ENCODE data around the gene FOXE1.

FOXE1 gene

GRCh38 chr9:97853056-97853843, at the start of gene FOXE1:
Gene FOXE1 (plus strand): TSS chr9:97853226. CDS start chr9:97853915, 689 bp downstream.
- no peak for DNase-seq (ENCODE audit: extremely low read depth in 1 of 2, low read depth in 1 of 2)

DNA sequence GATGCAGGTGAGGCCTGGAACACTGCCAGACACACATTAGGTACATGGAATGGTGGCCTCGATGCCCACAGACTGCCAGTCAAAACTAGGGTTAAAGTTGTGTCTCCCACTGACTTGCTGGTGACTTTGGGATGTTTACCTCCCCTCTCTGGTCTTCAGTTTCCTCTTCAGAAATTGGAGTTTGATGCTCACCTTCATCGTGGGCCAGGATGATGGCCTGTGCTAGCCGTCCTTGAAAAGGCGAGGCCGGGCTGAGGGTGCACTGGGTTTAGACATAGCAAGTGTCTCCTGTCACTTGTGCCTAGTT, 49.0 kb upstream of the FOXE1 start:
- no peak for DNase-seq (ENCODE audit: extremely low read depth in 1 of 2, low read depth in 1 of 2)

DNA sequence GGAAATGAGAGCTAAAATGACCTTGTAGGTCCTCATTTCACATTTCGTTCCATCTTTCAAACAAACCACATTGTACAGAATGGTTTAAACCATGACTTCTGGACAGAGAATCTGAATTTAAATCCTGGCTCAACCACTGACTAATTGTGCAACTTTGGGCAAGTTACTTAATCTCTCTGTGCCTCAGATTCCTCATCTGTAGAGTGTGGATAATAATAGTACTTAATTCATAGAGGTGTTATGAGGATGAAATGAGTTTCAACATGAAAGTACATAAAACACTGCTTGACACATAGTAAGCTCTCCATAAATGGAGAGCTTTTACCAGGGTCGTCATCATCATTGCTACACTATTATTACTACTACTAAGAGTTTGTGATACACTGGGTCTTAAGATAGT, 46.3 kb upstream of the FOXE1 start:
- DNase-seq (ENCODE audit: extremely low read depth in 1 of 2, low read depth in 1 of 2), result no peak

DNA sequence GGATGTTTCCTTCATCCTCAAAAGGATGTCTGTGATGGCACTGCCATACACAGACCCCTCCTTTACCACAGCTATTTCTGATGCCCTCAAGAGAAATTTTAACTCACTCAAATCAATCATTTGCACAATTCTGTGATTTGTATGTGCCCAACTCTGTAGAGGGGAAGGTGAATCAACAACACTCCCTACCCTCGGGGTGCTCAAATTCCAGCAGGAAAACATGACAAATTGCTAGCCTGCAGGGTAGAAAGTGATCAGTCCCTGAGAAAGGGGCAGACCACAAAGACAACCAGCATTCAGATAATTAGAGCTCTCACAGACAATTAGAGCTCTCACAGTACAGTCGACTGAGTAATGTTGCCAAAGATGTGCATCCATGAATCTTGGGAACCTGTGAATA, 45.3 kb upstream of the FOXE1 start:
- no peak for DNase-seq (ENCODE audit: extremely low read depth in 1 of 2, low read depth in 1 of 2)

- DNase-seq (ENCODE audit: extremely low read depth in 1 of 2, low read depth in 1 of 2), result no peak
Observed at GRCh38 chr9:97808415-97808814, 44.6 kb upstream of the FOXE1 start.

- DNase-seq (ENCODE audit: extremely low read depth in 1 of 2, low read depth in 1 of 2), result no peak
Observed at GRCh38 chr9:97808972-97809371, 44.1 kb upstream of the FOXE1 start.

- no peak for DNase-seq (ENCODE audit: extremely low read depth in 1 of 2, low read depth in 1 of 2)
Observed at GRCh38 chr9:97809666-97810344, 43.2 kb upstream of the FOXE1 start.

GRCh38 chr9:97811533-97812246, 41.3 kb upstream of the FOXE1 start:
- DNase-seq (ENCODE audit: extremely low read depth in 1 of 2, low read depth in 1 of 2), result no peak

GRCh38 chr9:97812247-97812543, 40.8 kb upstream of the FOXE1 start:
- DNase-seq (ENCODE audit: extremely low read depth in 1 of 2, low read depth in 1 of 2), result no peak

GRCh38 chr9:97813072-97813471, 40.0 kb upstream of the FOXE1 start:
- DNase-seq (ENCODE audit: extremely low read depth in 1 of 2, low read depth in 1 of 2), result no peak

DNA sequence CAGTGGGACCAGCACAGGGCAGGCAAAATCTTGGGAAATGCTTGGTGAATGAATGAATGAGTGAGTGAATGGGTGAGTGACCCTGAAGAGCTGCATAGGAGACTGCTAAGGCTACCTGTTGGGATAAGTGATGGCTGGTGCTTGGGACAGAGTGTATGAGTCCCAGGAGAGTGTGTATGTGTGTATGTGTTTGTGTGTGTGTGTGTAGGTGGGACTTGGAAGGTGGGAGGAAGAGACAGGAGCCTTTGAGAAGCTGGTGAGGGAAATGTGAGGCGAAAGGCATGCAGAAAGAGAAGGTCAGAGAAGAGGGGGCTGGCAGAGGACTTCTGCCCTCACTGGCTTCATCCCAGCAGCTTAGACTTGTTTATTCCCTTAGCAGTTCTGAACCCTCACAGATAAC, 33.3 kb upstream of the FOXE1 start:
- no peak for DNase-seq (ENCODE audit: extremely low read depth in 1 of 2, low read depth in 1 of 2)

DNA sequence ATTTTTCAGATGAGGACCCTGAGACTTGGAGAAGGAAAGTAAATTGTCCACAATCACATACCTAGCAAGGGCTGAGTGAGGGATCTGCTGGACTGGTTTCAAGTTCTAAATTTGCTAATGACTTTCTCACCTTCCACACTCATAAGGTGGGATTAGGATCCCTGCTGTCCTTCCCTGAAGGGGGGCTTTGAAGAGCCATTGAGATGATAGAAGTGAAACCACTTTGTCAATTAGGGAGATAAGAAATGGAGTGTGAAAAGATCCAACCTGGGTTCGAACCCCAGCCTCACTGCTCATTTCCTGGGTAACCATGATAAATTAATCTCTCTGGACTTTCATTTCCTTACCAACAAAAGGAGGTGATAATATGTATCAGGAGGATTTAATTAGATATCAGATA, 32.7 kb upstream of the FOXE1 start:
- DNase-seq (ENCODE audit: extremely low read depth in 1 of 2, low read depth in 1 of 2), result no peak

GRCh38 chr9:97830884-97831829, 21.9 kb upstream of the FOXE1 start:
- no peak for DNase-seq (ENCODE audit: extremely low read depth in 1 of 2, low read depth in 1 of 2)

DNA sequence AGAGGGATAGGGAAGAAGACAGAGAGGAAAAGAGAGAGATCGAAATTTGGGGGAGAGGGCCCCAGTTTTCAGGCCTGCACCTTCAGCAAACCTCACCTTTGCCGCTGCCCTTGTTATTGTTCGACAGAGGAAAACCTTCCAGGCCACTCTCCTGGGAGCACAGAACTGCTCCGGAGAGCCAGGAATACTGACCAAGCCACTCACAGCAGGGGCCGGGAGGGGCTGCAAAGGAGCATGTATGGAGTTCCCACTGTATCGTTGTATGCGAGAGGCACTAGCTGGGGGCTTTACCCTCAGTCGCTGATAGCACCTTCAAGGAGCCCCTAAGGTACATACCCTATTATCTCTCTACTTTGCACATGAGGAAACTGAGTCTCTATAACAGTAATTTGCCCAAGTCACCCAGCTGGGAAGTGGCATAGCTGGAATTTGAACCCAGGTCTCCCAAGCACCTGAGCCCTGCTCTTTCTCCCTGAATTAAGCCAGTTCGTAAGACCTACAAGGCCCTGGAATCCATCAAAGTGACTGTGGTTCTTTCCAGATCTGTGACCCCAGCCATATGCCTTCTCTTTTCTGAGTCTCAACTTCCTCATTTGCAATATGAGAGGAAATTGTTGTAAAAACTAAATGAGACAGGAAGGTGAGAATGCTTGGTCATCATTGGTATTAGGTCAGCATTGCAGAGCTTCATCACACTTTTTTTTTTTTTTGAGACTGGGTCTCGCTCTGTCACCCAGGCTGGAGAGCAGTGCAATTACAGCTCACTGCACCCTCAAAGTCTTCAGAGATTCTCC, 21.0 kb upstream of the FOXE1 start:
- no peak for DNase-seq (ENCODE audit: extremely low read depth in 1 of 2, low read depth in 1 of 2)

DNA sequence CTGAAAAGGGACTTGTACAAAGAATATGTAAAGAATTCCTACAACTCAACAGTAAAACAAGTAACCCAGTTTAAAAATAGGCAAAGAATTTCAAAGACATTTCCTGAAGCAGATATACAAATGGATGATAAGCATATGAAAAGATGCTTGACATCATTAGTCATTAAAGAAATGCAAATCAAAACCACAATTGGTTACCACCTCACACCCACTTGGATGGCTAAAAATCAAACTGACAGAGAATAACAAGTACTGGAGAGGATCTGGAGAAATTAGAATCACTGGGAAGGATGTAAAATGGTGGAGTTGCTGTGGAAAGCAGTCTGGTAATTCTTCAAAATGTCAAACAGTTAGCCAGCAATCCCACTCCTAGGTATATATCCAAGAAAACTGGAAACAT, 12.5 kb upstream of the FOXE1 start:
- no peak for DNase-seq (ENCODE audit: extremely low read depth in 1 of 2, low read depth in 1 of 2)

GRCh38 chr9:97842960-97843359, 10.1 kb upstream of the FOXE1 start:
- no peak for DNase-seq (ENCODE audit: extremely low read depth in 1 of 2, low read depth in 1 of 2)

DNA sequence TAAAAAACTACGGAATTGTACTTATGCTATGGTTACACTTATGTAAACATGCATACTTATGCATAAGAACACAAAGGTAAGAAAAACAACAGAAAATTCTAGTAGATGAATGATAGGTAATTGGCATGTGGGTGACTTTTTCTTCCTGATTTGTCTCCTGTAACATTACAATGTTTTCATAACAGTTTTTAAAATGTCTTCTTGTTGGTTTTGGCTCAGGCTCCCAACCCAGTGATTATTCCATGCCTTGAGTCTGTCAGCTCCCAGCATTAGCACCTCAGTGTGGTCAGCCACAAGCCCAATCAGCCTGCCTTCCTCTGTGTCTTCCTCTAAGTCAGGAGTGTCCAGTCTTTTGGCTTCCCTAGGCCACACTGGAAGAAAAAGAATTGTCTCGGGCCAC, 7.9 kb upstream of the FOXE1 start:
- no peak for DNase-seq (ENCODE audit: extremely low read depth in 1 of 2, low read depth in 1 of 2)

DNA sequence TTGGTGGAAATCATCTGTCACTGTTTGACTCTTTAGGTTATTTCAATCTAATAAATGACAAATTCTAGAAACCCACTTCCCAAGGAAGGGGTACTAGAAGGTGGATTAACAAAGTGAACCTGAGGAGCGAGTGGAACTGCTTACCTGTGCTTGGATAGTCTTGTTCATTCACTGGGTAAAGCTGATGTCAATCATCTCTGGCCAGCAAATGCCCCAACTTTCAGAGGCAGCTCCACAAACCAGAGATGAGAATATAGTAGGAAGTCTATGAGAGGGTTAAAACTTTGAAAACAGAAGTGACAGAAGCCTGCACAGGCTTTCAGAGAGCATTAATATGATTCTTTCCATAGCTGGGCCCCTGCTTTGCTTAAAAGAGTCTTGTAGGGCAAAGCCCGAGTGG, 7.3 kb upstream of the FOXE1 start:
- no peak for DNase-seq (ENCODE audit: extremely low read depth in 1 of 2, low read depth in 1 of 2)

DNA sequence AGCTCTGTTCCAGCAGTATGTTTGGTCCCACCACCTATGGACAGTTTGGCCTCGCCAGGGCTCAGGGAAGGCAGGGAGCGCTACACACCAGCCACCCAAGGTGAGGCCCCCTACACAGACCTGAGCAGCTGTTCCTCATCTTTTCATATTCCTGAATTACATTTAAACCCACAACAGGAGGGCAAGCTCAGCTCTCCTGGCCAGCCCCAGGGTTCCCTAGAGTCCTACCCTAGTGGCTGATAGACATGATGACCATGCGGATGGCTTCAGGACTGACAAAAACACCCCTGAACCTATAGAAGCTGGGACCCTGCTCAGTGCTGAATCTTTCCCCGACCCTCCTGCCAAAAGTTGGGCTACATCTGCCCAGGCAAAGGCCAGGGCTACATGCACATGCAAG, 6.7 kb upstream of the FOXE1 start:
- DNase-seq (ENCODE audit: extremely low read depth in 1 of 2, low read depth in 1 of 2), result no peak

DNA sequence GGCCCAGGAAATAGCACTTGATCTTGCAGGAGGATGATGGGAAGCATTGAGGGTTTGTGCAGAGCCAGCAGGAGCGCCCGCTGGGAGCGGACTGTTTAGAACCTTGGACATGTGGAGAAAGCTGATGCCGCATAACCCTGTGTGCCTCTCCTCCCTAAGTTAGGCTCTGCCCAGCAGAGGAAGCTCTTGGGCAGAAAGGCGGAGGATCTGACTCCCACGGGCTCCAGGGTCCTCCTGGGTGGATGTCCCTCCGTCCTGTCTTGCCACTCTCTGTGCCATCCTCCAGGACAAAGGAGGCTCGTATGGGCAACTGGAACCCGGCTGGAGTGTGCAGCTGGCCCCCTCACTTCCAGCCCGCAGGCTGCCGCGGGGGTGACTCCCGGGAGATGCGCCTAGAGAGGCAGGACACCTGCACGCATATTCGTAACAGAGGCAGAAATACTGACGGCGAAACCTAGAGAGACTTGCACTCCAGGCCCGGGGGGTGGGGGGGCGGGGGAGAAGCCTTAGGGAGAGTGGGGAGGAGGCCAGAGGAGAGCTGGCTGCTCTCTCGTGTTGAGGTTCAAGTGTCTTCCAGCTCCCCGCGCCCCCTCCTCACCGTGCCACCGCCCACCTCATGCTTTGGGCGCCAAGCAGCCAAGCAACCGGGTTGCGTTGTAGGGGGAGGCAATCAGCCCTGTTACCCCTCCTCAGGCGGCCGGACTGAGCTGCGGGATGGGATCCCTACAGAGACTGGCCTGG, 5.4 kb upstream of the FOXE1 start:
- no peak for DNase-seq (ENCODE audit: extremely low read depth in 1 of 2, low read depth in 1 of 2)

Data from activated CD8-positive, alpha-beta memory T cell treated with anti-CD3 and anti-CD28 coated beads for 1 hour (primary cell).